ENCODE measurements around the gene MYL10.

Gene MYL10
- total RNA-seq = 0 reads per million in 3 experiments

DNA sequence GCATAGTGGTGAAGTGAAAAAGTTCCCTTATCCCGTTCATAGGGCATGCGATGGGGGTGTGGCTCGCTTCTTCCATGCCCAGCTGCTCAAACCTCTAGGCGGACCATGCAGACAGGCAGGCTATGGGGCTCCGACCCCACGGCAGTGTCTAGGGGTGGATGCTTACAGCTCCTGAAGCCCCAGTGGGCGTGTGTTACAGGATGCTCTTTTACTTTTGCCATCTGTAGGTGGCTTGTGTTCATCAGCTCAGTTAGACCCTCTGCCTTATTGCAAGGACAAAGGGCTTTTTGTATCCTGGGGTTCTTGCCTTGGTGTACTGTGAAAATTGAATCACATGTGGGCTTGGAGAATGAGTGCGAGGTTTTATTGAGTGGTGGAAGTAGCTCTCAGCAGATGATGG, at the start of gene MYL10:
TSS of gene MYL10 (minus strand) at position 126 of the 400 bp plus-strand sequence. CDS start 178 bp downstream, outside the sequence.
- DNase-seq = no peak

DNA sequence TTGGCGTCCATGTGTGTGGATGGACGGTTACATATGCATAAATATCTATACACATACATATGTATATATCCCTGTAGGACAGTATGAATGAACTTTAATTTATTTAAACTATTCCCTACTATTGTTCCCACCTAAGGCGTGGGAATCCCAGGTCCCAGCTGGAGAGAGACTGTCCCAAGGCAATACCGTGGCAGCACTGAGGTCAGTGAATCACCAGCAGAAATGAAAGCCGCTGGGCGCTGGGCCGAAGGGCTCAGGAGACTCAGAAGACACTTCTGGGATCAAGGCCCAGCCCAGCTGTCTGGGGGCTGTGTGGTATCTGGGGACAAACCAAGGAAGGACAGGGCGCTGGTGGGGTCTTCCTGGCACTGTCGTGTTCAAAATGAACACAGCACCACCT, 49.6 kb upstream of the MYL10 start:
- DNase-seq = no peak

DNA sequence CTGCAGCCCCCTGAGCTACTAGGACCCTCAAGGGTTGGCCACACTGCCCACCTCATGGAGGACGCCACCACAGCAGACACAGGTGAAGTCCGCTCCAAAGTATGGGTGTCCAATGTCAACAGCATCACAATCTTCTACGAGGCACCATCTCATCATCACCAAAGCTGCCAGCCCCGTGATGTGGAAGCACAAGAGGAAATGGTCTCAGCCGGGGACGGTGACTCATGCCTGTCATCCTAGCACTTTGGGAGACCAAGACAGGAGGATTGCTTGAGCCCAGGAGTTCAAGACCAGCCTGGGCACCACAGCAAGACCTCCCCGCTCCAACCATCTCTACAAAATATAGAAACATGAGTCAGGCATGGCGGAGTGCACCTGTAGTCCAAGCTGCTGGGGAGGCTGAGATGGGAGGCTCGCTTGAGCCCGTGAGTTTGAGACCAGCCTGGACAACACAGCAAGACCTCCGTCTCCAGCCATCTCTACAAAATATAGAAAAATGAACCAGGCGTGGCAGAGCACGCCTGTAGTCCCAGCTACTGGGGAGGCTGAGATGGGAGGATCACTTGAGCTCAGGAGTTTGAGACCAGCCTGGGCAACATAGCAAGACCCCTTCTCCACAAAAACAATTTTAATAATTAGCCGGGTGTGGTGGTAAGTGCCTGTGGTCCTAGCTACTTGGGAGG, 48.8 kb upstream of the MYL10 start:
- no peak for DNase-seq

GRCh38 chr7:101677391-101677790, 48.3 kb upstream of the MYL10 start:
- DNase-seq = no peak

DNA sequence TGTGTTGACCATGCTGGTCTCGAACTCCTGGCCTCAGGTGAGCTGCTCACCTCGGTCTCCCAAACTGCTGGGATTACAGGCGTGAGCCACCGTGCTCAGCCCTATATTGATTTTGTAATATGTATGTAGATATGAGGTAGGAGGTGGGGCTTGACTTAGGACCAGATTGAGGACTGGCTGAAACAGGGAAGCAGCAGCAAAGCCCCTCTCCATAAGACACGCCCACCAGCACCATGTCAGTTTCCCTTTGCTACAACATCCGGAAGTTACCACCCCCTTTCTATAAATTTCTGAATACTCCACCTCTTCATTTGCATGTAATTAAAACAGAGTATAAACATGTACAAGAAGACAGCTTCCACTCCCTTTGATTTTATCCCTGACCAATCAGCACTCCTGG, 47.9 kb upstream of the MYL10 start:
- DNase-seq = no peak

DNA sequence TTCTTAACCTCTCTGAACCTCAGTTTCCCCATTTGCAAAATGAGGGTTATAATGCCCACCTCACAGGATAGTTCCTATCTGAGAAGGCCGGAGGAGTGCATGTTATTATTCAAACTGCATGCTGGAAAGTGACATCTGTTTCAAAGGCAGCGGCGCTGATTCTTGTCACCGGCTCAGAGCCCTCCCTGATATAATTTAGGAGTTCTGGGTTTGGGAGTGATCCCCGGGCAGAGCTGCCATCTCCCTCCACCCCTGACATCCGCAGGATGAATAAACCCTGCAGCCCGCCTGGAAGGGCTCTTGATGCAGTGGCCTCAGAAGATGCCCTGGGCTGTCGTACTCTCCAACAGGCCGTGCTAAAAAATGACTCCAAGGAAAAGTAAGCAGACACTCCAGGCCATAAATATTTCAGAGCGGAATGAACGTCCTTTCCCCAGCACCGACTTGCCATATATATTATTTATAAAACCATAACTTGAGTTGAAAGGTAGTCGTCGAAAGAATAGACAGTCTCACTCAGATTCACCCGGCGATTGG, 47.0 kb upstream of the MYL10 start:
- DNase-seq = no peak

DNA sequence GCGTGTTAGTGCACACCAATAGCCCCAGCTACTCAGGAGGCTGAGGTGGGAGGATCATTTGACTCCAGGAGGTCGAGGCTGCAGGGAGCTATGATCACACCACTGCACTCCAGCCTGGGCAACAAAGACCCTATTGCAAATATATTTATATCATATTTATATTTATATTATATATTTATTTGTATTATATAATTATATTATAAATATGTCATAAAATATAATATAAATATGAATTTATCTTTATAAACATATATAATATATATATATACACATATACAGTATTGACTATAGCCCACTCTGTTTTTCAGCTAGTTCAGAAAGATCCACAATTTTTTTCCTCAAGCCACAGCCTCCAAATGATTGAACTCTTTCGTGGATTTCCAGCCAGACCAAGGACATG, 45.3 kb upstream of the MYL10 start:
- no peak for DNase-seq

- DNase-seq = no peak
These were observed 44.9 kb upstream of the MYL10 start for GRCh38 chr7:101673951-101674350.

GRCh38 chr7:101673315-101673714, 44.2 kb upstream of the MYL10 start:
- DNase-seq = no peak

DNA sequence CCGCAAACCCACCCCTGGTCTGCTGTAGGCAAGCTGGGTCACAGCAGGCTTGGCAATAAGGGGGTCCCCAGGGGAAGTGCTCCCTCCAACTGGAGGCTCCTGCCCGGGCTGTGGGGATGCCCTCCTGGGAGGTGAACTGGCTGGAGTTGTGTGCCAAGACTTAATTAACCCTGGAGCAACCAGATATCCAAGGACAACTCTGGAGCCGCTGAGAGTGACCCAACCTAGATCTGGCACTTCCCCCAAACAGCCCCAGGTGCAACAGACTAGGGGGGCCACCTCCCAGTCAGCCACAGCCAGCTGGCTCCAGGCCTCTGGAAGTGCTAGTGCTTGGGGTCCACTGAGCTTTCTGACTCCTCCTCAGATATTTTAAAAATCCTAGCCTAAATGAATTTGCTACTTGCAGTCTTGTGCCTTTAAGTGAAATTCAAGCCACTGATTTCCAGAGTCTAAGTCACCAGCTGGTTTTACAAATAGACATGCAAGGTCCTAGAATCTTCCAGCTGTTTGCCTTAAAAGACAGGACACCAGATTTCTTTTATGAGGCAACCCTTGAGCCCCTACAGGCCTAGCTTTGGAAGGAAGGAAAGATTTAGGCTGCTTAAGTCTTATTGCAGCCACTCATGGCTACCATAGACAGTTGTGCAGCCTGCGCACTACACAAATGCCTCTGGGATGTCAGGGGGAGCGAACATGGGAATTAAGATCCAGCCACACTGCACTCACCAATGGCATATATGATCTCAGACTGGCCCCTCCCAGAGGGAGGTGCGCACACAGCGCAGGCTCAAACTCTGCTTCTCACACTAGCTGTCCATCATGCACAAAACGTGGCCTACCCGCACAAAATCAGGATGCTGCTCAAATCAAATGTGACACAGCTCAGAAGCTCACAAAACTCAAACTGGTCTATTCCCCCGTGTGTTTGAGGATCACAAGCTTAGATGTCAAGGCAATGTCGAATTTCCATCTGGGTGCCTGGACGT, 42.6 kb upstream of the MYL10 start:
- DNase-seq = no peak

- DNase-seq = no peak
These were observed 40.2 kb upstream of the MYL10 start for GRCh38 chr7:101669307-101669706.

DNA sequence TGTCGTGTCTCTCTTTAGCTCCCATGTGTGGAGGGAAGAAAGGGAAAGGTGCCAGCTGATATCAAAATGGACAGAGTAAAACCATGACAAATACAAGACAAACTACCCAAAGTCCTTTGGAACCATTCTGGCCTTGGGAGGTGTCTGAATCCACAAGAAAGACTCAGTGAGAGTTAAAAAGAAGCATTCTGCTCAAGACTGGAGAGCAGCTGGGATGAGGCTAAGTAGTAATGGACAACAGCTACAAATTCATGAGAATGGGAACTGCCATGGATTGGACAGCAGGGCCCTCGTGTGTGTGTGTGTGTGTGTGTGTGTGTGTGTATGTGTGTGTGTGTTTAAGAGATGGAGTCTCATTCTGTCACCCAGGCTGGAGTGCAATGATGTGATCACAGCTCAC, 39.6 kb upstream of the MYL10 start:
- DNase-seq = no peak

GRCh38 chr7:101667920-101668319, 38.8 kb upstream of the MYL10 start:
- DNase-seq = no peak

GRCh38 chr7:101667399-101667798, 38.3 kb upstream of the MYL10 start:
- DNase-seq = no peak

DNA sequence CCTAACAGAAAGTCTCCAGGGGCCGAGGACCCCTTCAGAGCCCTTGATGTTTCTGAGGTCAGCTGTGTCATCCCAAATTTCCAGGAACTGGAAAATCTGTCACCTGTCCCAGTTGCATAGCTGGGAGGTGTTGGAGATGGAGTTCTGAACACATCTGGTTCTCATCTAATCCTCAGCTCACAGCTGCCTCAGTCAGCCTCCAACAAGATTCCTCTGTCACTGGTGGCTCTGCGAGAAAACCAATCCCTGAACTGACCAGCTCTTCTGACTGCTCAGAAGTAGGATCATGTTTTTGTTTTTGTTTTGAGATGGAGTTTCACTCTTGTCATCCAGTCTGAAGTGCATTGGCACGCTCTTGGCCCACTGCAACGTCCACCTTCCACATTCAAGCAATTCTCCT, 37.6 kb upstream of the MYL10 start:
- DNase-seq = no peak

DNA sequence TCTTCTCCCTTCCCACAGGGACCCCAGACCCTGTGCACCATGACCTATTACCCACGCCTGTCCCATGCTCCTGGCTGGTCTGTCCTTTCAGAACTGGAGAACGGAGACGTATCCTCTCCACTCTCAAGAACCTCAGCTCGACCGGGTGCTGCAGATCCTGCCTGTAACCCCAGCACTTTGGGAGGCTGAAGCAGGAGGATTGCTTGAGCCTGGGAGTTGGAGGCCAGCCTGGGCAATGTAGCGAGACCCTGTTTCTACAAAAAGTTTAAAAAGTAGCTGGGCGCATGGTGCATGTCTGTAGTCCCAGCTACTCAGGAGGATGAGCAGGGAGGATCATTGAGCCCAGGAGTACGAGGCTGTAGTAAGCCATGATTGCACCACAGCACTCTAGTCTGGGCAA, 37.2 kb upstream of the MYL10 start:
- DNase-seq = no peak

GRCh38 chr7:101664893-101665471, 35.9 kb upstream of the MYL10 start:
- no peak for DNase-seq

DNA sequence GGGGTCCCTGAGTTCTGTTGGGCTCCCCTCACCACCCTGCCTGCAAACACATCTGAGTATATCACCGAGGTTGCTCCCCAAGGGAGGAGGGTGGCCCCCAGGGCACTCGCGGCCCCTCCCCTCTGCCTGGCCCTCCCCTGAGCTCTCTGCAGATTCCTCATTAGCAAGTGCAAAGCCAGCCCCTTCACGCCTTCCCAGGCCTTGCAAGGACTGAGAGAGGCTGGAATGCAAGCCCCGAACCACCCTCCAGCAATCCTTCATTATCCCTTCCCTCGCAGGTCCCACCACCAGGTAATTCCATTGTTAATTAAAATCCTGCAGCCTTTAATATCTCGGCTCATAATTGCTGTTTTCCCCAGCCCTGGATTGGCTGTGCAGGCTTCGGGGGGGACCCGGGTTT, 35.3 kb upstream of the MYL10 start:
- DNase-seq = no peak

DNA sequence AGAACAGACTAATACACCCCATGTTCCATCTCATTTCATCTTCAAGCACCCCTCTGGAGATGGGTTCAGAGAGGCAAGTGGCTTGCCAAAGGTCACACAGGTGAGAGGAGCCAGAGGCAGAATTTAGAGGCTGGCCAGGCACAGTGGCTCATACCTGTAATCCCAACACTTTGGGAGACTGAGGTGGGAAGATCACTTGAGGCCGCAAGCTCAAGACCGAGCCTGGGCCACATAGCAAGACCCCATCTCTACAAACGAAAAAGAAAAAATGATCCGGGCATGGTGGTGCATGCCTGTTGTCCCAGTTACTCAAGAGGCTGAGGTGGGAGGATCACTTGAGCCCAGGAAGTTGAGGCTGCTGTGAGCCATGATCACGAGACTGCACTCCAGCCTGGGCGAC, 34.7 kb upstream of the MYL10 start:
- DNase-seq = no peak

DNA sequence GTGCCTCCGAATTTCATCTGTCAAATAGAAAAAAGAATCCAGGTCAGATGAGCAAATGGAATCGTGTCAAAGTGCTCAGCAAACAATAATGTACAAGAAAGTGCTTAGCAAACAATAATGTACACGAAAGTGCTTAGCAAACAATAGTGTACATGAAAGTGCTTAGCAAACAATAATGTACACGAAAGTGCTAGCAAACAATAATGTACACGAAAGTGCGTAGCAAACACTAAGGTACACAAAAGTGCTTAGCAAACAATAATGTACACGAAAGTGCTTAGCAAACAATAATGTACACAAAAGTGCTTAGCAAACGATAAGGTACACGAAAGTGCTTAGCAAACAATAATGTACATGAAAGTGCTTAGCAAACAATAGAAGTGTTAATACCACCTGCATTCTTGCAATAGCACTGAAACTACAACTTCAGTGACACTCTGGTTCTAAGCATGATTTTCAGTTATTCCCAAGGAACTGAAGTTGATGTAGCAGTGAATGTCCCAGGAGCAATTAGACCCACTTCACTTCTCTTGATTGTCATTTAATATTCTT, 33.4 kb upstream of the MYL10 start:
- no peak for DNase-seq

- DNase-seq = no peak
These were observed 30.6 kb upstream of the MYL10 start for GRCh38 chr7:101659706-101660105.

GRCh38 chr7:101657171-101657570, 28.1 kb upstream of the MYL10 start:
- no peak for DNase-seq

- no peak for DNase-seq
These were observed 22.0 kb upstream of the MYL10 start for GRCh38 chr7:101651112-101651511.
